ENCODE results near the gene USP47.
A peak's percentile ranks its signal among the peaks of the same experiment; 100 is the strongest.

Gene USP47

GRCh38 chr11:11865449-11865848 is 23.7 kb downstream of the USP47 start:
- DNase-seq = no peak

GRCh38 chr11:11866203-11866602 is 24.4 kb downstream of the USP47 start:
- no peak for DNase-seq

- DNase-seq = no peak
Measured at GRCh38 chr11:11867720-11868119, 25.9 kb downstream of the USP47 start.

- DNase-seq = no peak
Measured at GRCh38 chr11:11871991-11872401, 30.2 kb downstream of the USP47 start.

- DNase-seq = no peak
Measured at GRCh38 chr11:11876458-11876857, 34.7 kb downstream of the USP47 start.

- DNase-seq = no peak
Measured at GRCh38 chr11:11880179-11880578, 38.4 kb downstream of the USP47 start.

GRCh38 chr11:11882539-11882938 is 40.8 kb downstream of the USP47 start:
- no peak for DNase-seq

- no peak for DNase-seq
Measured at GRCh38 chr11:11884351-11884750, 42.6 kb downstream of the USP47 start.

GRCh38 chr11:11884774-11885481 is 43.2 kb downstream of the USP47 start:
- peak in 2 of 5 experiments; percentile 10 to 70 for DNase-seq

- no peak for DNase-seq
Measured at GRCh38 chr11:11894486-11894885, 52.7 kb downstream of the USP47 start.

GRCh38 chr11:11895672-11896071 is 53.9 kb downstream of the USP47 start:
- no peak for DNase-seq

- DNase-seq = no peak
Measured at GRCh38 chr11:11898648-11899047, 56.9 kb downstream of the USP47 start.

- DNase-seq = no peak
Measured at GRCh38 chr11:11899401-11899800, 57.6 kb downstream of the USP47 start.

- no peak for DNase-seq
Measured at GRCh38 chr11:11901929-11902328, 60.2 kb downstream of the USP47 start.

- DNase-seq = no peak
Measured at GRCh38 chr11:11909727-11910126, 68.0 kb downstream of the USP47 start.

- DNase-seq = no peak
Measured at GRCh38 chr11:11910541-11910940, 68.8 kb downstream of the USP47 start.

- no peak for DNase-seq
Measured at GRCh38 chr11:11913395-11913794, 71.6 kb downstream of the USP47 start.

- DNase-seq = no peak
Measured at GRCh38 chr11:11915625-11916024, 73.9 kb downstream of the USP47 start.

- no peak for DNase-seq
Measured at GRCh38 chr11:11916981-11917399, 75.2 kb downstream of the USP47 start.

- no peak for DNase-seq
Measured at GRCh38 chr11:11923828-11924227, 82.1 kb downstream of the USP47 start.

- DNase-seq = no peak
Measured at GRCh38 chr11:11929920-11930319, 88.1 kb downstream of the USP47 start.

GRCh38 chr11:11931461-11932055 is 89.8 kb downstream of the USP47 start:
- DNase-seq = peak in 2 of 5 experiments; percentile 13 to 44

GRCh38 chr11:11935536-11935935 is 93.8 kb downstream of the USP47 start:
- no peak for DNase-seq

GRCh38 chr11:11937433-11937832 is 95.7 kb downstream of the USP47 start:
- DNase-seq = no peak

GRCh38 chr11:11937957-11938356 is 96.2 kb downstream of the USP47 start:
- DNase-seq = no peak
